Activated CD8-positive, alpha-beta memory T cell treated with anti-CD3 and anti-CD28 coated beads for 4 hours (primary cell): ENCODE measurements around the gene MTARC2.
"Not testable (repeated sequence)": the region's sequence is repeated elsewhere in the genome, so short reads cannot be mapped to it uniquely, and the experiment has no call there.

Experiments used
- DNase-seq, 2 donors: peaks; one replicate each; pipeline ENCODE4 v3.0.0-alpha.2; 2020; ENCODE audit warnings: low read depth in 2 of 2

The MTARC2 gene

DNA sequence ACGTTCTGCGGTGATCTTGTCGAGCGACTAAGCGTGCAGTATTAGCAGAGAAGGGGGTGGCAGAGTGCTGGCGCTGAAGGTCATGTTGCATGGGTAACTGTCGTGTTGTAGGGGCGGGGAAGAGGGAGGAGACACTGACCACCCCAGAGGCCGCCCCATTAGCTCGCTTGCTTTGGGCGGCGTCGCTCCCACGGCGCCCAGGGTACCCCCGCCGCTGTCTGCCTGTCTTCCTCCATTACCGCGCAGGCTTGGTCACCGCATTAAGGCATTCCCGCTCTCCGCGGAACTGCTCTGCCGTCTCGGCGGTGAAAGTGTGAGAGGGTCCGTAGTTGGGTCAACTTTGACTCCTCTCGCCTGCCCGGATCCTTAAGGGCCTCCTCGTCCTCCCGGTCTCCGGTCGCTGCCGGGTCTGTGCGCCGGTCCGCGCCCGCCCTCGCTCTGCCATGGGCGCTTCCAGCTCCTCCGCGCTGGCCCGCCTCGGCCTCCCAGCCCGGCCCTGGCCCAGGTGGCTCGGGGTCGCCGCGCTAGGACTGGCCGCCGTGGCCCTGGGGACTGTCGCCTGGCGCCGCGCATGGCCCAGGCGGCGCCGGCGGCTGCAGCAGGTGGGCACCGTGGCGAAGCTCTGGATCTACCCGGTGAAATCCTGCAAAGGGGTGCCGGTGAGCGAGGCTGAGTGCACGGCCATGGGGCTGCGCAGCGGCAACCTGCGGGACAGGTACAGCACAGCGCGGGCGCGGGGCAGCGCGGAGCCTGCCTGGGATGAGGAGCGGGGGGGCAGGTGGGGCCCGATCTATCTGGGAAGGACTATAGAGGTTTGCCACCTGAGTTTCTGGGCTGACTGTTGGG lies at the start of gene MTARC2:
Gene MTARC2 (plus strand): TSS at position 234 of the 846 bp plus-strand sequence. CDS start 210 bp downstream, at position 444.
- no peak for DNase-seq

DNA sequence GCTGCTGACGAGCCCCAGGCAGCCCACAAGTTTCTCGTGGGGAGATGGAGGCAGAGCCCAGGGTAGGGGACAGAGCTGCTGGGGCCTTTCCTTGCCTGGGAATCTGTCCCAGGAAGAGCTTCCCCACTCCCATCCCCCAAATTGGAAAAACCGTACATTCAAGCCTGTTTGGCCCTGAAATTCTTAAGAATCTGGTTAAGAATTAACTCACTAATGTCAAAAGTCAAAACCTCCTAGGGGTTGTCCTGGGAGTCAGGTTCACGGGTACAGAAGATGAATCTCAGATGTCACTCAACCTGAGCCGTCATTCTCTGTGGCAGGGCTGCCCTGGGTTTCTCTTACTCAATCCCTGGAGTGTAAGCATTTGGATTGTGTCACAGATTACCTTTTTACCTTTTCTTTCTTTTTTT lies 49.5 kb upstream of the MTARC2 start:
- no peak for DNase-seq

DNA sequence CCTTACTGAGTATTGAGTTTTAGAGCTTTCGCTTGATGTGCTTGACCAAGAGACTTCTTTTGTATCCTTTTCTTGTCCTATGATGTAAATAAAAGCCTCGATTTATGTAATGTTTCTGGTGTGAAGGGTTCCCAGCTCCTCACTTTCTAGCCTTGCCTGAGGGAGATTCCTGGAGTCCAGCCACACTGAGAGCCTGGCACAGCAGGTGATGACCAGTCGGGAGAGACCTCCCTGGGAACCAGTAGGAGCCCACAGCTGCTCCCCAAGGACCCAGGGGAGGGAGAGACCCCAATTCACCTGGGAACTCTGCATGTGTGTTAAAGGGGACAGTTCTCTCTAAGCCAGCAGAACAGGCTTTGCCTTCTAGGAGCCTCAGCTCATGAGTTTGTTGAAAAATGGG lies 49.1 kb upstream of the MTARC2 start:
- DNase-seq, result no peak

DNA sequence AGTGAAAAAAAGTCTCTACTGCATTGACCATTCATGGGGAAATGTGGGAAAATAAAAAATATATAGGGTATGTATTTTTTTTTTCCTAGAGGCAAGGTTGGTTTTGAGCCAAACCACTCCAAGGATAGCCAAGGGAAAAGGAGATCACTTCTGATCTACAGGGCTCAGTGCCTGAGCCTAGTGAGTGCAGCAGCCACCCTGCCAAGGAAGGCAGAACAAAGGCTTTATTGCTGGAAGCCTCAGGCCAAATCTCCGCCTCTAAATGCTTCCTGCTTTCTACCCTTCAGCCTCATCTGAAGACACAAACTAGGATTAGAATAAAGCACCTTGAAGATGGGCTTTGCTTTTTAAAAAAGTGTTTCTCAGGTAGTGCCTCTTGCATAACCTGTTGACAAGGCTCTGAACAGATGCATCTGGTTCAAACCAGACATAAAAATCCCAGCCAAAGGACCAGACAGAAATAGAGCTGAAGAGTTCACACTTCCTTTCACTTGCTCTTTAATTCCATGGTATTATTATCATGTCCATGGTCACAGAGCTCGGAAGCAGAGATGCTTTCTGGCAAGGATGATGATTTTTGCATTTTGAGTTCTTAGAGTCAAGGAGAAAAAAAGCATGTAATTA lies 47.5 kb upstream of the MTARC2 start:
- no peak for DNase-seq

DNA sequence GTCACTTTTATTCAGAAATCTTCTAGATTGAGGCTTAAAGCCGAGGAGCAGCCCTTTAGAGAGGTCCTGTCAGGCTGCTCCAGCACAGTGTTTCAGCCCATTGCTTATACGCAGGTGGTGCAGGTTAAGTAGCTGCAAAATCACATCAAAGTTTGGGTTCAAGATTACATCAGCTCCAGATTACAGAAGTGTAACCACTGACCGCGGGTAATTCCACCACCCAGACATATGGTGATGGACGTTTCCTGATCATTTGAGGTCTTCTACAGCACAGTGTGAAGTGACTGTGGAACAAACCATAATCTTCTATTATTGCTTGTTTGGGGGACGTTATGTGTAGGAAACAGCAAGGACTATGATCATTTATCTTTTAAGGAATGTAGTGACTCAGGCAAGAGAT lies 46.1 kb upstream of the MTARC2 start:
- no peak for DNase-seq

DNA sequence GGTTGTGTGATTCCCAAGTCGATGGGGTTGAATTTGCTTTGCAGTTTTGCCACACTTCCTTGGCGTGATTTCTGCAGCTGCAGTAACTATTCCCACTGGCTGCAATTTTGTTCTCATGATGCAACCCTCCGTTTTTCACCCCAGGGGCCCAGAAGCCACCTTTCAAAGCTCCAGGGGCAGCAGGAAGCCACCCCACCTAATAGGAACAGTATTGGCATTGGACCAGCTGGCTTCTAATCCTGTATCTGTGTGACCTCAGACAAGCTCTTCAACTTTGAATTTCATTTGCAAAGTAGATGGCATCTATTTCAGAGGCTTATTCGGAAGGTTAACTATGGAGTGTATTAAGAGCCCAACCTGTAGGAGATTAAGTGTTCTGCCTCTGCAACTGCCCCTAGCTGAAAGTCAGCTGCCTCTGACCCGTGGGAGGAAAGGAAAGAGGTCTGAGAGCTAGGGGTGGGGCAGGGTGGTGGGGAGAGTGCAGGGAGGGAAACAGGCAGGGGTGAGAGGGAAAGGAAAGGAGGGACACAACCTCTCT lies 45.3 kb upstream of the MTARC2 start:
- no peak for DNase-seq

DNA sequence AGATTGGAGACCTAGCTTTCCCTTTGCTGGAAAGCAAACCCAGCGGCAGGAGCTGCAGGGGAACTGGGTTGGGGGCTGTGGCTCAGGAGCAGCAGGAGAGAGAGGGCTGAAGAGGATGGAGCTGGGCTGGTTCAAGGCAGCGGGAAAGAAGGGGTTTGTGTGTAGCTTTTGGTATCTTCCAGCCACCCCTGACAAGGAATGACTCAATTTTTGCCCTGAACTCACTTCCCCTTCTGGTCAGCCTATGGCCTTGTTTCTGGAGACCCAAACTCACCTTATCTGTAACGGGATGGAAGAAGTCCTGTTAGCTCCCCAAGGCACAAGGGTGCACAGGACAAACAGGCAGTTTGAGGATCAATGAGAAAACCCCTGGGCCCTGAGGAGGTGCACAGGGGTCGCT lies 44.8 kb upstream of the MTARC2 start:
- no peak for DNase-seq

DNA sequence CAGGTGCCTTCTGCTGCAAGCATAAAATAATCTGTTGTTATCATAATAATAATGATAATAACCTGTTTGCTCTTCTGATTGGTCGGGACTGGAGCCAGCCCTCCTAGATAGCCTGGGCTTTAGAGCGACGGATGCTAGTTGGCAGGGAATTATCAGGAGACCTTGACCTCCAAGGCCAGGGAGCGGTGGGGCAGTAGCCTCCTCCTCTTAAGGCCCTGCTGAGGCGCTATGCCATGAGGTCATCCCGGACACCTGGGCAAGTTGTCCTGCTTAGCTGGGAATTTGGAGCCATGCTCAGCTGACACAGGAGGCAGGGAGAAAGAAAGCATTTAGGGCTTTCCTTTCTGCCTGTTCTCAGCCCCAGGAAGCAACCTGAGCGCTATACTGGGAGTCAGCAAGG lies 42.3 kb upstream of the MTARC2 start:
- no peak for DNase-seq

DNA sequence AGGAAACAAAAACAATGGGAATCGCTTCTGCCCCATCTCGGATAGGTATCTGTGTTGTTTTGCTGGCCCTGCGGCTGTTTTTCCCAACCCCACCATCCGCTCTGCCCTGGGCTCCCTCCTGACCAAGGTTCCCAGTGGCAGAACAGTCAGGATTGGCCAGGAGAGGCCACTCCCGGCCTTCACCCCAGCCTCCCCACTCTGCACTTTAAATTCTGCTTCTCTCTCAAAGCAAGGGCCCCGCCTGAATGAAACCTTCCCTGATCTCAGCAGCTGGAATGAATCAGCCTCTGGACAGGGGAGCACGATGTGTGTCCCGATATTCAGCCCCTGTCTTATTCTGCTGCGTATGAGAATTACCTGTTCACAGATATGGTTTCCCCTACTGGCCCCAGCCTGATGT lies 41.6 kb upstream of the MTARC2 start:
- no peak for DNase-seq

DNA sequence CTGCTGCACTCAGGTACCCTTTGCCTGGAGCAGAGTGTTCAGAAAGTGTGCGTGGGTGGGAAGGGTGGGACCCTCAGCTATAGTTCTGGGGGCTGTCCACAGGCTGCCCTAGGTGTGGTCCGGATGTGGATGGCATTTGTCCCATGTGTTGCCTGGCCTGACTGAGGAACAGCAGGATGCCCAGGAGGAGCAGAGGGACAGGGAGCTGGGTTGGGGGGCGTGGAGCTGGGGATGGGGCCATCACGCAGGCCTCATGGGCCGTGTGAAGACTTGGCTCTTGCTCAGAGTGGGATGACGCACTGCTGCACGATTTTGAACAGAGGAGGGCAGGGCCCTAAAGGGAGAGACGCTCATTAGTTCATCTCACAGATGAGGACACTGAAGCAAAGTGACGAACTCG lies 41.0 kb upstream of the MTARC2 start:
- DNase-seq, result no peak

DNA sequence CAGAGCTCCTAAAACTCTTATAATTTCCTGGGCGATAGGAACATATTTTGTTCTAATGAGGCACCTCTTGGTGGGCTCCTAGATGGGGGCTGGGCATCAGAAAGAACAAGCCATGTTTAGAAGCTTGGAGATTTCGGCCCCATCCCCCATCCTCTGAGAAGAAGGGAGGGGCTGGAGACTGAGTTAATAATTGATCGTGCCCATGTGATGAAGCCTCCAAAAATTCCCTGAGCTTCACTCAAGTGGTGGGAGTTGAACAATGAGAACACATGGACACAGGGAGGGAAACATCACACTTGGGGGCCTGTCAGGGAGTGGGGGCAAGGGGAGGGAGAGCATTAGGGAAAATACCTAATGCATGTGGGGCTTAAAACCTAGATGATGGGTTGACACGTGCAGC lies 39.9 kb upstream of the MTARC2 start:
- DNase-seq, result no peak

DNA sequence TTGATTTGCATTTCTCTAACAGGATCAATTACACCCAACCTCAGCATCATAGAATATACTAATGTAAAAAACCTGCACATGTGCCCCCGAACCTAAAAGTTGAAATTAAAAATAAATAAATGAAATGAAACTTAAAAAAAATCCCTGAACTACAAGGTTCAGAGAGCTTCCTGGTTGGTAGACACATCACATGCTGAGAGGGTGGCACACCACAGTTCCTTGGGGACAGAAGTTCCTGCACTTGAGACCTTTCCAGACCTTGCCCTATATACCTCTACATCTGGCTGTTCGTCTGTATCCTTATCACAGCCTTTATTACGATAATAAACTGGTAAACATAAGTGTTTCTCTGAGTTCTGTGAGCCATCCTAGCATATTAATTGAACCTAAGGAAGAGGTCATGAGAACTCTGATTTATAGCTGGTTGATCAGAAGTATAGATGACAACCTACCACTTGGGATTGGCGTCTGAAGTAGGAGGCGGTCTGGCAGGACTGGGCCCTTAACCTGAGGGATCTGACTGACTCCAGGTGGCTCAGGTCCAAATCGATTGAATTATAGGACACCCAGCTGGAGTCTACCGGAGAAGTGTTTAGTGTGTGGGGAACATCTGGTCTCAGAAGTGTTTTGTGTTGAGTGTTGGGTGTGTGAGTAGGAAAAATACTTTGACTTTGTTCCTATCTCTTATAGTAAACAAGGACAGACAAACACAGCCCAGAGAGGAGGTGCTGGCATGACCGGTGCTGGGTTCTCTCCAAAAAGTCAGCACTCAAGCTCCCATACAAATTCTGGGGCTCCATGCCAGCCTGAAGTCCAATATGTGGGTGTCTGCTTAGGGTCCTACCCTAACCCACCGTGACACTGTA lies 39.0 kb upstream of the MTARC2 start:
- DNase-seq, result no peak

DNA sequence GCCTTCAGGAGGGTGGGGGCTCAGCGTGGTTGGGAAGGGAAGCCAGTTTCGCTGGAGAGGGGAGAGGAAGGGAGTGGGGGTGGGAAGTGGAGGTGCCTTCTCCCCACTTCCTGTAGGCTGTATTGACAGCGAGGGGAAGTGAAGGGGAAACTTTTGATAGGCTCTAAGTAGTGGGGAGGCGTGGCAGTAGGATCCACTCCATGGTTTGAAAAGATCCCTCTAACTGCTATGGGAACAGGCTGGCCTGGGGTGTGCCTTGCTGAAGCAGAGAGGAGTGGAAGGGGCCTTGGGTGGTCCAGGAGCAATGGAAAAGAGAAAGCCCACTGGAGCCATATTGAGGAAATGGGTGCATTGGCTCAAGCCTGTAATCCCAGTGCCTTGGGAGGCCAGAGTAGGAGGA lies 37.8 kb upstream of the MTARC2 start:
- no peak for DNase-seq

DNA sequence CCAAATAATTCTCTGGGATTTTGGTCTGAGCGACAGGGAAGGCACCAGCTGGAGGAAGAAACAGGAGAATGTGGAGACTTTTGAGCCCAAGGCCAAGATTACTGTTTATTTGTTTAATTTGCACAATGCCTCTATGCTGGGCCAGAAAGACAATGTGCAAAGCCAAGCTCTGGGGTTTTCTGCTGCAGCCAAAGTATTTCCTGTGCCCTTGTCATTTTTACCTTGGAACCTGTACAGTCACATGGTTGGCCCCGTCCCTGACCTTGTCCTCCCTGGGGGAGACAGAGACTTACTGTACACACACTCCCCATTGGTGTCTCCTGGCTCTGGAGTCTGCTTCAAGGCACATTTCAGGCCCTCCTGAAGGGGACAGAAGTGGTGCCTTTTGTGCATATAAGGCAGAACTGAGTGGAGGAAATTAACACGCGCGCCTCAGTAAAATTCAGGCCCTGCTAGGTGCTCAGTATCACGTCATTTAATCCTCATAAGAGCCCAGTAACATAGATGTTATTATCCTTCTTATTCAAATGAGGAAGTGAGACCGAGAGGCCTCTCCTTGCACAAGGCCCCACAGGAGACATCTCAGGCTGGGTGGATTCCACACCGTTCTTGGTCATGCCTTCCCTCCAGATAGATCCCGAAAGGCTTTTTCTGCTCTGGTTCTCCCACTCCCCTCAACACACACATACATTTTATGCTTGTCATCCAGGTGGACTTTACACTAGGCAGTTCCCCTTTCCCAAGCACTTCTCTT lies 36.9 kb upstream of the MTARC2 start:
- DNase-seq, result no peak

DNA sequence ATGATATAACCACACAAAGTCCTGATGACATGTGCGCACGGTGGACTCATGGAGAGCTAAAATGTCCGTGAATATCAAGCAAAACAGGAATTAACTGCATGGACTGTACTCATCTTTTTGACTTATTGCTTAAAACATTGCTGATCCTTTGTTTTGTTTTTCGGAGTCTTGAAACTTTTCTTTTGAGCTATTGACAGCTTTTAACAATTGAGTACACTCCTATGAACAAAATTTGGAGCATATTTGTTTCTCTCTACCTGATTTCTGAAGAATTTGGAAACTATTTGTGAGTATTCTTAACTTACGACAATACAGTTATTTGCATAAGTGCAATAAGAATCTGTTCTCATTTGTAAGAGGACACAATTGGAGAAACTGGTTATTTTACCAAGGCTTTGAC lies 32.1 kb upstream of the MTARC2 start:
- DNase-seq, result not testable (repeated sequence)

DNA sequence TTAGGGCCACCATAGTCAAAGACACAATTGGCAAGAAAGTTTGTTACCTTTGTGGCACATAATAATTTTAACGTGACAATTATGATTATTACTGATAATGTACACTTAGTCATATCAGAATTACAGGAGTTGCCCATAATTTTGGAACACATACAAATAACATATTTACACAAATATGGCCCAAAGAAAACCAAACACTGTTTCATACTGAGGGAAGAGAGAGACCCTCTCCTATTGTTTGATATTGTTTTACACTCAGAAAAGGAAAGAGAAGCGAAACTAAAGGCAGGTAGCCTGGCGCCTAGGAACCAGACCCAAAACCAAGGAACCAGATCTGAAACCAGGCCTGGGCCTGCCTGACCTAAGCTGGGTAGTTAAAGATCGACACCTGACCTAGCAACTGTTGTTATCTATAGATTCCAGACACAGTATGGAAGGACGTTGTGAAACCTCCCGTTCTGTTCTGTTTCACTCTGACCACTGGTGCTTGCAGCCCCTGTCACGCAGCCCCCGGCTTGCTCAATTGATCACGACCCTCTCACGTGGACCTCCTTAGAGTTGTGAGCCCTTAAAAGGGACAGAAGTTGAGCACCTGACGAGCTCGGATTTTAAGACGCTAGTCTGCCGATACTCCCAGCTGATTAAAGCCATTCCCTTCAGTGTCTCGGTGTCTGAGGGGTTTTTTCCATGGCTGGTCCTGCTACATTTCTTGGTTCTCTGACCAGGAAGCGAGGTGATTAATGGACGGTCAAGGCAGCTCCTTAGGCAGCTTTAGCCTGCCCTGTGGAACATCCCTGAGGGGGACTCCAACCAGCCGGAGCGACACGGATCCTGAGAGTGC lies 30.1 kb upstream of the MTARC2 start:
- no peak for DNase-seq

DNA sequence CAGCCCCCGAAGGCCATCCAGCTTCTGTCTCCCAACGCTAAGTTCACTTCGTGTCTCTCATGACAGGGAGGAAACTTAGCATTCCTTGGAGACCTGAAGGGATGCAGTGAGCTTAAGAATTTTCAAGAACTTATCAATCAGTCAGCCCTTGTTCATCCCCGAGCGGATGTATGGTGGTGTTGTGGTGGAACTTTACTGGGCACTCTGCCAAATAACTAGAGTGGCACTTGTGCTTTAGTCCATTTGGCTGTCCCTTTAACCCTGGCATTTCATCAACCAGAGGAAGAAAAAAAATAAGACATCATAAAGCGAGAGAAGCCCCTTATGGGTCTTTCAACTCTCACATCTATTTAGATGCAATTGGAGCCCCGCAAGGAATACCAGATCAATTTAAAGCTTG lies 26.9 kb upstream of the MTARC2 start:
- not testable (repeated sequence) for DNase-seq

DNA sequence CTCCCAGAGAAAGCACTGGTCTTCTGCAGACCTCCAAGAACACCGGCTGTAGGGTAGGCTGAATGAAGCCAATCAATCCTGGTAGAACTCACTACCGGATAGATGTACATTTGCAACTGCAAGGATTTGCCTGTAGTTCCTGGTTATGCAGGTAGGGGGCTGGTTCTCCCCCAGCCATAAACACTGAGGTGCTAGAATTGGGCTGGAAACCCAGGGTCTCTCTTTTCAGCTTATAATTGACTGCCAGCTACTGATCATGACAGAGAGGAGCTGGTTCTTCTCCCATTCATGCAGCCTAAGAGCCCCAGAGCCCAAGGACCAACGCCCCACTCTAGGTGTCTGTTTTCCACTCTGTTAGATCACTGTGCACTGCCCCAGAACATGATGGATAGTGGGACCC lies 21.5 kb upstream of the MTARC2 start:
- no peak for DNase-seq

DNA sequence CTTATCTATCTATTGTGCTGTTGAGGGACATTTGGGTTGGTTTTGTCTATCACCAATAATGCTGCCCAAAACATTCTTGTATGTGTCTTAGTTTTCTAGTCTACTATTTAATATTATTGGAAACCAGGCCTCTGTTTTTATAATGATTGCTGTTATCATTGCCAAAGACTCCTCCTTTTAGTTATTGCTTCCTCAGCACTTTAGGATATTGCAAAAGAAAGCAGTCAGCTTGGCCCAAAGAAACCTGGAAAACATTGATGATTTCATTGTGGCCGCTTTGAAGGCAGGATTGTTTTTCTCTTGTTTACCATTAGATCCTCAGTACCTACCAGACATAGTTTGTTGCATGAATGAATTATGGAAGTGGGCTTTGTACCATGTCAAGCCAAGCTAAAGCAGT lies 20.6 kb upstream of the MTARC2 start:
- no peak for DNase-seq

DNA sequence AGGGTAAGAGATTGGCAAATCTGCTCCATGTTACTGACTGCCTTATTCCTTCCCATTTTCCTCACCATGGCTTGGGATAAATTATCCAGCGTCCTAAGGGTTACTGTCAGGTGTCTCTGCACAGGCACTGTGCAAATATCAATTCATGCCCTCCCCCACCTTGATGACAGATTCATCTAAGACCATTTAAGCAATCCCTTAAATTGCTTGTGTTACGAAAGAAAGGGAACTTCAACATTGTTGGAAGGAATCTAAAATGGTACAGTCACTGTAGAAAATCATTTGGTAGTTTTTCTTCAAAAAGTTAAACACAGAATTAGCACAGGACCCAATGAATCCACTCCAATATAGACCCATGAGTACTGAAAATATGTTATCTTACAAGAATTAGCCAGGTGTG lies 17.6 kb upstream of the MTARC2 start:
- no peak for DNase-seq

DNA sequence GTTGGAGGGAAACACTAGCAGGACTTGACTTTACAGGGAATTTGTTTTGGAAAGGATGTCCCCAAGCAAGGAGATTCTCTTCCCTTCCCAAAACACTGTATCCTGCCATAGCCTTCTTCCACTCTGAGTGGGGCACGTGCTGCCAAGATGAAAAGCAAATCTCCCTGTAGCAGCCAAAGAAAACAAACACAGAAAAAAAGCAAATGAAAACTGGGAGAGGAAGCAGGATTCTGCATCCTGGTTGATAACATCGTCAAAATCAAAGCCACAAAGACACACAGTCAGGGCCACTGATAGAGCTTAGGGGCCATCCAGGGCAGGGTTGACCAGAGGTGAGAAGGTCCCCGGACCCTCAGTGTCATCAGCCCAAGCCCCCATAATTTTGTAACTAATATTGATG lies 16.0 kb upstream of the MTARC2 start:
- DNase-seq, result no peak
